Neural cell (in vitro differentiated cells): ENCODE results near the gene MAGT1. TPM values are rescaled to one million over a fixed set of nuclear protein-coding genes. Genes with fewer than 3 reads are reported as not detected.
"Not testable (repeated sequence)": the region's sequence is repeated elsewhere in the genome, so short reads cannot be mapped to it uniquely, and the experiment has no call there.

Experiments used
- H2AFZ ChIP-seq: fragments of 200-600, 300-800 bp; sonication (generic), shearing (Covaris generic); 2 replicates; pipeline ENCODE4 v1.6.0; 2014; ENCODE audit warnings: low read depth, mild to moderate bottlenecking, antibody characterized with exemption, low read length, moderate library complexity
- H3F3A ChIP-seq: fragments of 200-600 bp; shearing (Covaris generic); 2 replicates; pipeline ENCODE4 v1.6.1; 2016; ENCODE audit warnings: mild to moderate bottlenecking, moderate library complexity, mixed read lengths, antibody characterized with exemption, low read length; ENCODE audit not compliant: insufficient read depth, poor library complexity, severe bottlenecking
- H3K27ac ChIP-seq: fragments of 200-600, 300-800 bp; sonication (generic), shearing (Covaris generic); 2 replicates; pipeline ENCODE4 v1.5.1; 2014; ENCODE audit warnings: mild to moderate bottlenecking, low read length, moderate library complexity
- H3K27me3 ChIP-seq: fragments of 300-800, 200-600 bp; sonication (generic), shearing (Covaris generic); 2 replicates; pipeline ENCODE4 v1.6.0; 2014; ENCODE audit warnings: mild to moderate bottlenecking, low read depth, low read length, moderate library complexity; ENCODE audit not compliant: insufficient read depth
- H3K36me3 ChIP-seq: fragments of 300-800, 200-600 bp; sonication (generic), shearing (Covaris generic); 2 replicates; pipeline ENCODE4 v1.5.1; 2014; ENCODE audit warnings: mild to moderate bottlenecking, antibody characterized with exemption, low read length, moderate library complexity; ENCODE audit not compliant: insufficient read depth
- H3K4me2 ChIP-seq: fragments of 300-800, 200-600 bp; sonication (generic), shearing (Covaris generic); 2 replicates; pipeline ENCODE4 v1.6.0; 2014; ENCODE audit warnings: mild to moderate bottlenecking, low read length
- H3K4me3 ChIP-seq: fragments of 300-800, 200-600 bp; sonication (generic), shearing (Covaris generic); 2 replicates; pipeline ENCODE4 v1.5.1; 2014; ENCODE audit warnings: mild to moderate bottlenecking, low read length, moderate library complexity
- H3K79me2 ChIP-seq: fragments of 200-600 bp; shearing (Covaris generic); replicated peaks from 2 replicates; pipeline ENCODE4 v1.6.0; 2014; ENCODE audit warnings: mild to moderate bottlenecking, low read length, moderate library complexity; ENCODE audit not compliant: insufficient read depth
- H3K9ac ChIP-seq: fragments of 300-800, 200-600 bp; sonication (generic), shearing (Covaris generic); 2 replicates; pipeline ENCODE4 v1.6.1; 2016; ENCODE audit warnings: mild to moderate bottlenecking, low read length, mixed read lengths
- H3K9me2 ChIP-seq: fragments of 200-600 bp; shearing (Covaris generic); 2 replicates; pipeline ENCODE4 v1.6.1; 2016; ENCODE audit warnings: mild to moderate bottlenecking, low read length, mixed read lengths; ENCODE audit not compliant: insufficient read depth
- H3K9me3 ChIP-seq: fragments of 200-600, 300-800 bp; sonication (generic), shearing (Covaris generic); 2 replicates; pipeline ENCODE4 v1.6.1; 2016; ENCODE audit warnings: mild to moderate bottlenecking, mixed run types, low read length, moderate library complexity, mixed read lengths
- H4K20me1 ChIP-seq: fragments of 200-600 bp; shearing (Covaris generic); 2 replicates; pipeline ENCODE4 v1.6.1; 2016; ENCODE audit warnings: mild to moderate bottlenecking, mixed run types; ENCODE audit not compliant: insufficient read depth
- EP300 ChIP-seq: fragments of 450-650 bp; conservative IDR thresholded peaks from 2 replicates; pipeline ENCODE4 v1.6.1; 2014; ENCODE audit warnings: antibody characterized with exemption, mild to moderate bottlenecking, moderate library complexity; ENCODE audit not compliant: poor library complexity, severe bottlenecking
- EZH2 ChIP-seq: fragments of 200-600, 300-800 bp; shearing (Covaris generic), sonication (generic); IDR thresholded peaks from 2 replicates; pipeline ENCODE4 v1.6.1; 2014; ENCODE audit warnings: antibody characterized with exemption, low read length, borderline replicate concordance, mild to moderate bottlenecking; ENCODE audit not compliant: insufficient read depth, poor library complexity, severe bottlenecking
- MXI1 ChIP-seq: fragments of 450-650 bp; conservative IDR thresholded peaks from 2 replicates; pipeline ENCODE4 v1.6.1; 2014; ENCODE audit warnings: antibody characterized with exemption, mild to moderate bottlenecking; ENCODE audit not compliant: poor library complexity, severe bottlenecking
- POLR2AphosphoS5 ChIP-seq: IDR thresholded peaks from 2 replicates; pipeline ENCODE4 v1.6.1; 2012
- RAD21 ChIP-seq: fragments of 450-650 bp; conservative IDR thresholded peaks from 2 replicates; pipeline ENCODE4 v1.6.1; 2014; ENCODE audit warnings: antibody characterized with exemption, mild to moderate bottlenecking, moderate library complexity
- SMC3 ChIP-seq: fragments of 450-650 bp; conservative IDR thresholded peaks from 2 replicates; pipeline ENCODE4 v1.6.1; 2014; ENCODE audit warnings: antibody characterized with exemption, mild to moderate bottlenecking, moderate library complexity; ENCODE audit not compliant: poor library complexity
- TAF1 ChIP-seq: IDR thresholded peaks from 2 replicates; pipeline ENCODE4 v1.6.1; 2012; ENCODE audit warnings: low read depth
- polyA plus RNA-seq: library from polyadenylated mRNA; depleted of rRNA; stranded (reverse); fragments of >200 nt; gene quantifications from 2 replicates; pipeline ENCODE4 v1.2.3, GENCODE V29; 2014
- TF ChIP-seq, protein P1 (sequence below): fragments of 450-650 bp; IDR thresholded peaks from 2 replicates; pipeline ENCODE4 v1.5.1; 2014; ENCODE audit warnings: antibody characterized with exemption, mild to moderate bottlenecking, moderate library complexity; ENCODE audit not compliant: poor library complexity, severe bottlenecking
- TF ChIP-seq, protein P2 (sequence below): IDR thresholded peaks from 2 replicates; pipeline ENCODE4 v1.6.1; 2012; ENCODE audit warnings: borderline replicate concordance

MAGT1 gene
- polyA plus RNA-seq, 1 donor from 2014 or later: 3.6 TPM

DNA sequence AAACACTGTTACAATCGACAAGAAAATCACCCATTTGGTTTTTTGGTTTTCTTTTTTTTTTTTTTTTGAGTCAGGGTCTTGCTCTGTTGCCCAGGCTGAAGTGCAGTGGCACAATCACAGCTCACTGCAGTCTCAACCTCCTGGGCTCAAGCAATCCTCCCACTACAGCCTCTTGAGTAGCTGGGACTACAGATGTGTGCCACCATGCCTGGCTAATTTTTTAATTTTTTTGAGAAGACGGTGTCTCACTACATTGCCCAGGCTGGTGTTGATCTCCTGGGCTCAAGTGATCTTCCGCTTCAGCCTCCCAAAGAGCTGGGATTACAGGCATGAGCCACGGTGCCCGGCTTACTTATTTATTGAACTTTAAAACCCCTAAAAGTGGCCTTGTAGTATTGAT lies 63.7 kb downstream of the MAGT1 start:
- H3K4me2 ChIP-seq, H3K27me3 ChIP-seq, H3F3A ChIP-seq, H3K79me2 ChIP-seq, H3K27ac ChIP-seq, H3K9ac ChIP-seq, H2AFZ ChIP-seq, H4K20me1 ChIP-seq, H3K36me3 ChIP-seq, H3K4me3 ChIP-seq, H3K9me2 ChIP-seq, H3K9me3 ChIP-seq: not testable (repeated sequence)

DNA sequence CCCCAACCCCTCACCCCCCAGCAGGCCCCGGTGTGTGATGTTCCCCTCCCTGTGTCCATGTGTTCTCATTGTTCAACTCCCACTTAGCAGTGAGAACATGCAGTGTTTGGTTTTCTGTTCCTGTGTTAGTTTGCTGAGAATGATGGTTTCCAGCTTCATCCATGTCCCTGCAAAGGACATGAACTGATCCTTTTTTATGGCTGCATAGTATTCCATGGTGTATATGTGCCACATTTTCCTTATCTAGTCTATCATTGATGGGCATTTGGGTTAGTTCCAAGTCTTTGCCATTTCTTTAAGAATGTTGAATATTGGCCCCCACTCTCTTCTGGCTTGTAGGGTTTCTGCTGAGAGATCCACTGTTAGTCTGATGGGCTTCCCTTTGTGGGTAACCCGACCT lies 73.2 kb downstream of the MAGT1 start:
- not testable (repeated sequence) for H3K79me2 ChIP-seq, H3K27ac ChIP-seq, H3K4me2 ChIP-seq, H4K20me1 ChIP-seq, H3K36me3 ChIP-seq, H3K9me2 ChIP-seq, H3K9ac ChIP-seq, H3F3A ChIP-seq, H3K9me3 ChIP-seq, H3K27me3 ChIP-seq, H3K4me3 ChIP-seq, H2AFZ ChIP-seq

DNA sequence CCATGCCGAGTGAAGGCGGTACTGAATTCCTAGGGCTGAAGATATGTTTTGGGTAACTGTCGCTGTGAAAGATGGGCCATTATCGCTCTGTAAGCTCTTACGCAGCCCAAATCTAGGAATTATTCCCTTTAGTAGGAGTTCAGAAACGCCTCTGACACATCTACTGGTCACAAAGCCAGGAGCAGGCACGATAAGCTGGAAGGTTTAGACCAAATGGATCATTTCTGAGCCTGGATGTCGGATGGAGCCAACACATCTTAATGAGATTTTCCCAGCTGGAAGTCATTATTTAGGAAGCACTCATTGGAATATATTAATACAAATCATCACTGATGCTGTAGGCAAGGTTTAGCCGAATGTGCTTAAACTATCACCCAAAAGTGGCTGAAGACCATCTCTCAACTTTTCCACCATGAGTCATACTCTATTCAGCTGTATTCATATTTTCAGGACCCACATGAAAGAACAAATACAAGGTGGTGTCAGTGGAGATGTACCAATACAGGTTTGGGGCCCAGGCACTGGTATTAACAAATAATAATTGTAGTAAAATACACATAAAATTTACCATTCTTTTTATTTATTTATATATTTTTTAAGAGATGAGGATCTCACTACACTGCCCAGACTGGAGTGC lies 75.0 kb downstream of the MAGT1 start:
- Histone ChIP-seq H3K79me2 (no peaks in the 10 kb centered on the region), H3K9ac (no peak overlapping the region), H3K36me3 (no peaks in the 10 kb centered on the region), H3F3A (no peaks in the 10 kb centered on the region), H3K4me3 (no peak overlapping the region), H3K9me2 (no peaks in the 10 kb centered on the region), H3K27ac (no peak overlapping the region), H3K4me2 (no peak overlapping the region), H4K20me1 (no peaks in the 10 kb centered on the region), H2AFZ (no peak overlapping the region), H3K27me3 (no peaks in the 10 kb centered on the region), H3K9me3 (no peaks in the 10 kb centered on the region)
- TF ChIP-seq MXI1 (no peak), EZH2 (no peak), TAF1 (no peak), SMC3 (no peak), RAD21 (no peak), EP300 (no peak), POLR2AphosphoS5 (no peak)
- TF ChIP-seq, protein P1, sequence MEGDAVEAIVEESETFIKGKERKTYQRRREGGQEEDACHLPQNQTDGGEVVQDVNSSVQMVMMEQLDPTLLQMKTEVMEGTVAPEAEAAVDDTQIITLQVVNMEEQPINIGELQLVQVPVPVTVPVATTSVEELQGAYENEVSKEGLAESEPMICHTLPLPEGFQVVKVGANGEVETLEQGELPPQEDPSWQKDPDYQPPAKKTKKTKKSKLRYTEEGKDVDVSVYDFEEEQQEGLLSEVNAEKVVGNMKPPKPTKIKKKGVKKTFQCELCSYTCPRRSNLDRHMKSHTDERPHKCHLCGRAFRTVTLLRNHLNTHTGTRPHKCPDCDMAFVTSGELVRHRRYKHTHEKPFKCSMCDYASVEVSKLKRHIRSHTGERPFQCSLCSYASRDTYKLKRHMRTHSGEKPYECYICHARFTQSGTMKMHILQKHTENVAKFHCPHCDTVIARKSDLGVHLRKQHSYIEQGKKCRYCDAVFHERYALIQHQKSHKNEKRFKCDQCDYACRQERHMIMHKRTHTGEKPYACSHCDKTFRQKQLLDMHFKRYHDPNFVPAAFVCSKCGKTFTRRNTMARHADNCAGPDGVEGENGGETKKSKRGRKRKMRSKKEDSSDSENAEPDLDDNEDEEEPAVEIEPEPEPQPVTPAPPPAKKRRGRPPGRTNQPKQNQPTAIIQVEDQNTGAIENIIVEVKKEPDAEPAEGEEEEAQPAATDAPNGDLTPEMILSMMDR: no peak
- TF ChIP-seq, protein P2, sequence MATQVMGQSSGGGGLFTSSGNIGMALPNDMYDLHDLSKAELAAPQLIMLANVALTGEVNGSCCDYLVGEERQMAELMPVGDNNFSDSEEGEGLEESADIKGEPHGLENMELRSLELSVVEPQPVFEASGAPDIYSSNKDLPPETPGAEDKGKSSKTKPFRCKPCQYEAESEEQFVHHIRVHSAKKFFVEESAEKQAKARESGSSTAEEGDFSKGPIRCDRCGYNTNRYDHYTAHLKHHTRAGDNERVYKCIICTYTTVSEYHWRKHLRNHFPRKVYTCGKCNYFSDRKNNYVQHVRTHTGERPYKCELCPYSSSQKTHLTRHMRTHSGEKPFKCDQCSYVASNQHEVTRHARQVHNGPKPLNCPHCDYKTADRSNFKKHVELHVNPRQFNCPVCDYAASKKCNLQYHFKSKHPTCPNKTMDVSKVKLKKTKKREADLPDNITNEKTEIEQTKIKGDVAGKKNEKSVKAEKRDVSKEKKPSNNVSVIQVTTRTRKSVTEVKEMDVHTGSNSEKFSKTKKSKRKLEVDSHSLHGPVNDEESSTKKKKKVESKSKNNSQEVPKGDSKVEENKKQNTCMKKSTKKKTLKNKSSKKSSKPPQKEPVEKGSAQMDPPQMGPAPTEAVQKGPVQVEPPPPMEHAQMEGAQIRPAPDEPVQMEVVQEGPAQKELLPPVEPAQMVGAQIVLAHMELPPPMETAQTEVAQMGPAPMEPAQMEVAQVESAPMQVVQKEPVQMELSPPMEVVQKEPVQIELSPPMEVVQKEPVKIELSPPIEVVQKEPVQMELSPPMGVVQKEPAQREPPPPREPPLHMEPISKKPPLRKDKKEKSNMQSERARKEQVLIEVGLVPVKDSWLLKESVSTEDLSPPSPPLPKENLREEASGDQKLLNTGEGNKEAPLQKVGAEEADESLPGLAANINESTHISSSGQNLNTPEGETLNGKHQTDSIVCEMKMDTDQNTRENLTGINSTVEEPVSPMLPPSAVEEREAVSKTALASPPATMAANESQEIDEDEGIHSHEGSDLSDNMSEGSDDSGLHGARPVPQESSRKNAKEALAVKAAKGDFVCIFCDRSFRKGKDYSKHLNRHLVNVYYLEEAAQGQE: no peak
